Liver (tissue), 9 donors: ENCODE results near the gene FLOT1. TPM values are rescaled to one million over a fixed set of nuclear protein-coding genes. Genes with fewer than 3 reads are reported as not detected.

Experiments
- DNase-seq: peaks from one replicate; pipeline ENCODE4 v3.0.0-alpha.2; 2017; ENCODE audit warnings: low spot score
- H3K27ac ChIP-seq, 2 donors: one replicate each; pipeline ENCODE4 v1.7.0; 2013; ENCODE audit warnings: inconsistent platforms in 2 of 2, low read length in 2 of 2, control low read depth in 1 of 2, low read depth in 1 of 2, mild to moderate bottlenecking in 1 of 2
- H3K27me3 ChIP-seq, 4 donors: one replicate each; pipeline versions ENCODE4 v1.6.1 to v1.7.0; 2013; ENCODE audit warnings: low read length in 3 of 4, inconsistent platforms in 1 of 4, mild to moderate bottlenecking in 1 of 4, moderate library complexity in 1 of 4; ENCODE audit not compliant: control insufficient read depth in 4 of 4, insufficient read depth in 4 of 4
- H3K36me3 ChIP-seq, 4 donors: one replicate each; pipeline versions ENCODE4 v1.6.1 to v1.7.0; 2013; ENCODE audit warnings: low read length in 3 of 4, mild to moderate bottlenecking in 3 of 4, low read depth in 1 of 4, moderate library complexity in 1 of 4; ENCODE audit not compliant: control insufficient read depth in 4 of 4, insufficient read depth in 3 of 4
- H3K4me1 ChIP-seq, 4 donors: one replicate each; pipeline versions ENCODE4 v1.6.1 to v1.7.0; 2013; ENCODE audit warnings: low read length in 3 of 4, mild to moderate bottlenecking in 3 of 4, moderate library complexity in 1 of 4; ENCODE audit not compliant: control insufficient read depth in 4 of 4, insufficient read depth in 4 of 4
- H3K4me3 ChIP-seq, 3 donors: one replicate each; pipeline versions ENCODE4 v1.6.1 to v1.7.0; 2013; ENCODE audit warnings: low read length in 3 of 3, control low read depth in 1 of 3, low read depth in 1 of 3, mild to moderate bottlenecking in 1 of 3
- H3K9ac ChIP-seq, 2 donors: one replicate each; pipeline ENCODE4 v1.7.0; 2013; ENCODE audit warnings: low read length in 2 of 2, mild to moderate bottlenecking in 2 of 2, moderate library complexity in 2 of 2, control low read depth in 1 of 2, low read depth in 1 of 2
- H3K9me3 ChIP-seq, 4 donors: one replicate each; pipeline versions ENCODE4 v1.6.1 to v1.7.0; 2013; ENCODE audit warnings: low read length in 3 of 4; ENCODE audit not compliant: control insufficient read depth in 4 of 4
- ATF3 ChIP-seq: IDR thresholded peaks from 2 replicates; pipeline ENCODE4 v1.6.1; 2016; ENCODE audit warnings: antibody characterized with exemption
- CTCF ChIP-seq: fragments of 150-350 bp; IDR thresholded peaks from 2 replicates; pipeline ENCODE4 v1.5.1; 2017; ENCODE audit warnings: improper control_type of control experiment, low read depth, low read length; ENCODE audit not compliant: missing input control
- EGR1 ChIP-seq, 2 donors: IDR thresholded peaks; 2 replicates each; pipeline ENCODE4 v1.6.1; 2016 to 2018; ENCODE audit warnings: antibody characterized with exemption in 2 of 2, low read depth in 2 of 2
- FOXA1 ChIP-seq: IDR thresholded peaks from 2 replicates; pipeline ENCODE4 v1.6.1; 2016; ENCODE audit warnings: antibody characterized with exemption
- FOXA2 ChIP-seq: IDR thresholded peaks from 2 replicates; pipeline ENCODE4 v1.6.1; 2016; ENCODE audit warnings: antibody characterized with exemption
- GABPA ChIP-seq, 2 donors: IDR thresholded peaks in 1 of 2; conservative IDR thresholded peaks in 1 of 2; 2 replicates each; pipeline ENCODE4 v1.6.1; 2016; ENCODE audit warnings: antibody characterized with exemption in 2 of 2, mild to moderate bottlenecking in 1 of 2, moderate library complexity in 1 of 2
- HNF4A ChIP-seq, 2 donors: conservative IDR thresholded peaks; 2 replicates each; pipeline ENCODE4 v1.6.1; 2016; ENCODE audit warnings: antibody characterized with exemption in 2 of 2, mild to moderate bottlenecking in 2 of 2
- JUND ChIP-seq, 2 donors: IDR thresholded peaks; 2 replicates each; pipeline ENCODE4 v1.6.1; 2016; ENCODE audit warnings: antibody characterized with exemption in 2 of 2
- MAX ChIP-seq: IDR thresholded peaks from 2 replicates; pipeline ENCODE4 v1.6.1; 2016; ENCODE audit warnings: antibody characterized with exemption
- NR2F2 ChIP-seq: IDR thresholded peaks from 2 replicates; pipeline ENCODE4 v1.6.1; 2016; ENCODE audit warnings: antibody characterized with exemption
- RAD21 ChIP-seq, 2 donors: IDR thresholded peaks; 2 replicates each; pipeline ENCODE4 v1.6.1; 2016; ENCODE audit warnings: antibody characterized with exemption in 2 of 2, mild to moderate bottlenecking in 2 of 2
- REST ChIP-seq: IDR thresholded peaks from 2 replicates; pipeline ENCODE4 v1.6.1; 2016; ENCODE audit warnings: antibody characterized with exemption, mild to moderate bottlenecking
- RXRA ChIP-seq, 2 donors: IDR thresholded peaks; 2 replicates each; pipeline ENCODE4 v1.6.1; 2017 to 2018; ENCODE audit warnings: antibody characterized with exemption in 2 of 2, mild to moderate bottlenecking in 1 of 2
- SP1 ChIP-seq: IDR thresholded peaks from 2 replicates; pipeline ENCODE4 v1.6.1; 2018; ENCODE audit warnings: antibody characterized with exemption, mild to moderate bottlenecking
- TAF1 ChIP-seq: conservative IDR thresholded peaks from 2 replicates; pipeline ENCODE4 v1.6.1; 2016; ENCODE audit warnings: antibody characterized with exemption, mild to moderate bottlenecking
- YY1 ChIP-seq: IDR thresholded peaks from 2 replicates; pipeline ENCODE4 v1.6.1; 2016; ENCODE audit warnings: antibody characterized with exemption, mild to moderate bottlenecking
- ZBTB33 ChIP-seq: IDR thresholded peaks from 2 replicates; pipeline ENCODE4 v1.6.1; 2016; ENCODE audit warnings: antibody characterized with exemption
- WGBS: extraction: QIAGEN DNeasy Blood & Tissue Kit; methylation state at CpG from one replicate; pipeline ENCODE4 v1.1.7; 2013; 5-methylcytosine and 5-hydroxymethylcytosine counted together
- polyA plus RNA-seq, 2 donors: library from polyadenylated mRNA; stranded (reverse) in 1 of 2; unstranded in 1 of 2; fragments of 200-250 nt in 1 of 2; fragments of >200 nt in 1 of 2; fragmentation: Nextera tagmentation in 1 of 2; extraction: Ambion mirVana in 1 of 2; gene quantifications; one replicate each; pipeline versions ENCODE4 v1.2.1 to v1.2.3, GENCODE V29; 2013 to 2015
- total RNA-seq, 2 donors: library from RNA; depleted of rRNA; stranded (reverse); fragments of >200 nt; gene quantifications; one replicate each; pipeline ENCODE4 v1.2.3, GENCODE V29; 2014
- donor health status: healthy.
- donor health status: healthy.
- donor health status: healthy.
- donor health status: healthy.
- donor health status: healthy.

FLOT1 gene
- total and polyA plus RNA-seq, 4 donors: 38.6 to 99.8 (median 59.5) TPM

- H3K27me3 ChIP-seq: no peaks in the 10 kb centered on the region
- peak overlapping the region; percentile 97 to 99 for H3K27ac ChIP-seq
- TF ChIP-seq TAF1 (no peak), EGR1 (IDR thresholded peaks at IDR 0.05; ENCODE audit: low read depth in 2 of 2) (no peak), RXRA (IDR thresholded peaks at IDR 0.05) (no peak), CTCF (no peak), FOXA1 (no peak), YY1 (no peak), RAD21 (IDR thresholded peaks at IDR 0.05) (no peak), FOXA2 (no peak), ATF3 (no peak), NR2F2 (no peak), SP1 (no peak), ZBTB33 (no peak), REST (no peak), MAX (no peak)
- no peak for DNase-seq
- H3K9ac ChIP-seq: no peak overlapping the region
- 96% methylated on average over 9 of the region's 9 CpGs for WGBS
- no peaks in the 10 kb centered on the region for H3K36me3 ChIP-seq
- H3K4me3 ChIP-seq: no peak overlapping the region
- peaks cover 20 to 63% (median 48%) of the 10 kb centered on the region in 4 donors for H3K4me1 ChIP-seq
- H3K9me3 ChIP-seq: no peaks in the 10 kb centered on the region
Measured at GRCh38 chr6:30688569-30688968, 53.9 kb downstream of the FLOT1 start.

GRCh38 chr6:30687659-30688431, 54.6 kb downstream of the FLOT1 start:
- H3K27me3 ChIP-seq: no peaks in the 10 kb centered on the region
- peak overlapping the region; percentile 97 to 99 for H3K27ac ChIP-seq
- peaks cover 21 to 70% (median 55%) of the 10 kb centered on the region in 4 donors for H3K4me1 ChIP-seq
- no peaks in the 10 kb centered on the region for H3K36me3 ChIP-seq
- H3K4me3 ChIP-seq: peak overlapping the region; percentile 60 to 77 (median 60)
- DNase-seq: no peak
- peak overlapping the region in 1 of 2 donors; percentile 28 for H3K9ac ChIP-seq
- WGBS: 30% methylated on average over 22 of the region's 22 CpGs
- H3K9me3 ChIP-seq: no peaks in the 10 kb centered on the region
- TF ChIP-seq REST: no peak
- no peak for TF ChIP-seq YY1
- no peak for TF ChIP-seq SP1
- no peak for TF ChIP-seq JUND (IDR thresholded peaks at IDR 0.05)
- no peak for TF ChIP-seq HNF4A (conservative IDR thresholded peaks at IDR 0.05)
- TF ChIP-seq RAD21 (IDR thresholded peaks at IDR 0.05): no peak
- no peak for TF ChIP-seq FOXA2
- no peak for TF ChIP-seq EGR1 (IDR thresholded peaks at IDR 0.05; ENCODE audit: low read depth in 2 of 2)
- no peak for TF ChIP-seq MAX
- TF ChIP-seq GABPA (IDR thresholded peaks at IDR 0.05 in 1 of 2, conservative IDR thresholded peaks at IDR 0.05 in 1 of 2): no peak
